Anterior cingulate cortex (tissue), 58 donors: ENCODE results near the gene EPS8L1.

Experiments used
- DNase-seq, 58 donors: peaks; one replicate each; lab custom pipeline; 2025; lab: John Stamatoyannopoulos, UW

Gene EPS8L1

DNA sequence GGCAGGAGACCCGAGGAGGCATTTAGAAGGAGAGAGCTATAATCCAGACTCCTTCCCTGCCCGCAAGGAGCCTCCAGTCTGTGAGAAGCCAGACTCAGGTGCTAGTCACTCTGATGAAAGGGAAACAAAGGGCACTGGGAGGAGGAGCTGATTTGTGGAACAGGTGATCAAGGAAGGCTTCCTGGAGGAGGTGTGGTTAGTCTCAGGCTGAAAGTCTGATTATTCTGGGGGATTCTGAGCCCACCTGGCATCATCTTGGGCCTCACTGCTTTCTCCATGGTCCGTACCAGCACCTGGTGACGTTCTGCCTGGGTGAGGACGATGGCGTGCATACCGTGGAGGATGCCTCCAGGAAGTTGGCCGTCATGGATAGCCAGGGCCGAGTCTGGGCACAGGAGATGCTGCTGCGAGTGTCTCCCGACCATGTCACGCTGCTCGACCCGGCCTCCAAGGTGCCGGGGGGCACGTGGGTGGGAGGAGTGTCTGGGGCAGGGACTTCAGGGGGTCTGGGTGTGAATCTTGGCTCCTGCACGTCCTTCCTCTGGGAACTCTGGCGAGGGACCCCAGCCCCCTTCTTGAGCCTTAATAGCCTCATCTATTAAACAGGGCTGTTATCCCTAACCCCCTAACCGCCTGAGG is 3.9 kb downstream of the EPS8L1 start:
- DNase-seq, result no peak

DNA sequence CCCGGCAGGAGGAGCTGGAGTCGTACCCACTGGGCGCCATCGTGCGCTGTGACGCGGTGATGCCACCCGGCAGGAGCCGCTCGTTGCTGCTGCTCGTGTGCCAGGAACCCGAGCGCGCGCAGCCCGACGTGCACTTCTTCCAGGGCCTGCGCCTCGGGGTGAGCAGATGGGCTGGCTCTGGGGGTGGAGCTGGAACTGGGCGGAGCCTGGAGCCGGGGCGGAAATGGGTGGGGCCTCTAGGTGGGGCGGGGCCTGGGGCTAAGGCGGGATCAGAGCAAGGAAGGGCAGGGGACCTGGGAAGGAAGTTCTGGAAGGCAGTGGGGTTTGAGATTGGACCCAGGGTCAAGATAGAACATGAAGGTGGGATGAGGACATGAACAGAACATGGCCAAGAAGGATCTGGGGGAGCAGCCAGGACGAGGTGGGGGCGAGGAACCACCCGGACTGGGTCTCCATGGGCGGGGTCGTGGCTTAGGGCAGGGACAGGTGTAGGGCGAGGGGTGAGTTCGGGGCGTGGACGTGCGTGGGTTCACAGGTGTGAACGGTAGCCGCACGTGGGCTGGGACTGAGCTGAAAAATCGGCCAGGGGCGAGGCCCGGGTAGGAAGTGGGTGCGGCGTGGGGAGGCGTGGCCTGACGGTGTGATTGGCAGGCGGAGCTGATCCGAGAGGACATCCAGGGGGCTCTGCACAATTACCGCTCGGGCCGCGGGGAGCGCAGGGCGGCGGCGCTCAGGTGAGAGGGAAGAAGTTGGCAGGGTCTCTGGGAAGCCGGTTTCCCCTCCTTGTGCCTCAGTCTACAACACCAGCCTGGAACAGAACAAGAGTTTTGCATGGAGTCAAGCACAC is 4.7 kb downstream of the EPS8L1 start:
- DNase-seq, result peak in 10 of 58 donors; percentile 4 to 50 (median 17)

- DNase-seq, result peak in 8 of 58 donors; percentile 1 to 23 (median 10)
These were observed 5.5 kb downstream of the EPS8L1 start for GRCh38 chr19:55080968-55081769.

DNA sequence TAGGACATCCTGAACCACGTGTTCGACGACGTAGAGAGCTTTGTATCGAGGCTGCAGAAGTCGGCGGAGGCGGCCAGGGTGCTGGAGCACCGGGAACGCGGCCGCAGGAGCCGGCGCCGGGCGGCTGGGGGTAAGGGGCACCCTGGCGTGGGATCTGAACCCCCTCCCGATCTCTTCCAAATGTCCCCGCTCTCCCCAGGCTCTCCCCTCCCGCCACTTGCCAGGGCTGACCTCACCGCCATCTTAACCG is 6.0 kb downstream of the EPS8L1 start:
- DNase-seq, result no peak

DNA sequence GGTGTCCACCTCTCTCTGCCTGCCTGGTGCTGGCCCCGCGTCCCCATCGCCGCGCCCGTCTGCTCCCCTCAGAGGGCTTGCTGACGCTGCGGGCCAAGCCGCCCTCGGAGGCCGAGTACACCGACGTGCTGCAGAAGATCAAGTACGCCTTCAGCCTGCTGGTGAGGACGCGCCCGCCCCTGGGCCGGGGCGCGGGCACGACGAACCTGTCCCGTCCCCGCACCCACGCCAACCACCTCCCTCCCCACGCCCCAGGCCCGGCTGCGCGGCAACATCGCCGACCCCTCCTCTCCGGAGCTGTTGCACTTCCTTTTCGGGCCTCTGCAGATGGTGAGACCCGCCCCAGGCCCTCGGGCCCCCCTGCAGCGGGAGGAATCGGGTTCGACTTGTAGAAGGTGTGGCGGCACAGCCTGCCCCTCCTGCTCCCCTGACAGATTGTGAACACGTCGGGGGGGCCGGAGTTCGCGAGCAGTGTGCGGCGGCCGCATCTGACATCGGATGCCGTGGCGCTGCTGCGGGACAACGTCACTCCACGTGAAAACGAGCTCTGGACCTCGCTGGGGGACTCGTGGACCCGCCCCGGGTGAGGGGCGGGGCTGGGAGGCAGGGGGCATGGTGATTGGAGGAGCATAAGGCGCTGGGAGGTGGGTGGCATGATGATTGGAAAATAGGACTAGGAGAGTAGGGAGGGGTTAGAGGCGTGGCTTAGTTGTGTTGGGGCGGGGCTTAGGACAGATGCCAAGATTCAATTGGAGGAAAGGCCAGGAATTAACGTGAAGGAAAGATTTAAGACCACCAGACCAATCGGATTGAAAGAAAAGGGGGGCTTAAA is 6.6 kb downstream of the EPS8L1 start:
- no peak for DNase-seq

GRCh38 chr19:55083004-55083850 is 7.6 kb downstream of the EPS8L1 start:
- DNase-seq, result no peak

- no peak for DNase-seq
These were observed 8.7 kb downstream of the EPS8L1 start for GRCh38 chr19:55084416-55084815.

GRCh38 chr19:55085923-55086715 is 10.4 kb downstream of the EPS8L1 start:
- DNase-seq, result no peak

DNA sequence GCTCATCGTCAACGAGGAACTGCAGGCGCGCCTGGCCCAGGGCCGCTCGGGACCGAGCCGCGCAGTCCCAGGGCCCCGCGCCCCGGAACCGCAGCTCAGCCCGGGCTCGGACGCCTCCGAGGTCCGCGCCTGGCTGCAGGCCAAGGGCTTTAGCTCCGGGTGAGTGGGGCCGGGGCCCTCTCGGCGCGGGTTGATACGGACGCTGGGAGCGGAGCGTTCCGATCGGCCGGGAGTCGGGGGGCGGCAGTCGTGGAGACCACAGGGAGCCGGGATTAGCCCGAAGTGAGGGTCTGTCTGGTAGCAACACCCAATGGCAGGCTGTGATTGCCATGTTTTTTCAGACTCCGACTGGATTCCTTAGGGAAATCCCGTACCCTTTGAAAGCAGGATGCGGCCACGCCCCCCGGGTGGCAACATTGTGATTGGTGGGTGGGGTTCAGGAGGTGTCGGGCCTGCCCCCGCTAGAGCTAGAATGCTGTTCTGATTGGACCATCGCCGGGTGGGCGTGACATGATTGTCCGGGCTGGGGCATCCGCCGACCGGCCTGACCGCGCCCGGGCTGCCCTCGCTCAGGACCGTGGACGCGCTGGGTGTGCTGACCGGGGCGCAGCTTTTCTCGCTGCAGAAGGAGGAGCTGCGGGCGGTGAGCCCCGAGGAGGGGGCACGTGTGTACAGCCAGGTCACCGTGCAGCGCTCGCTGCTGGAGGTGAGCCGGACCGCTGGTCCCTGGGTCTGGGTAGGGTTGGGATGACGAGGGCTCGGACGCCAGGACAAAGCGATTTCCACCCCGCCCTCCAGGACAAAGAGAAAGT is 11.3 kb downstream of the EPS8L1 start:
- peak in 55 of 58 donors; percentile 11 to 89 (median 63) for DNase-seq

- no peak for DNase-seq
These were observed 11.9 kb downstream of the EPS8L1 start for GRCh38 chr19:55087542-55087901.

GRCh38 chr19:55088021-55088451 is 12.4 kb downstream of the EPS8L1 start:
- no peak for DNase-seq

DNA sequence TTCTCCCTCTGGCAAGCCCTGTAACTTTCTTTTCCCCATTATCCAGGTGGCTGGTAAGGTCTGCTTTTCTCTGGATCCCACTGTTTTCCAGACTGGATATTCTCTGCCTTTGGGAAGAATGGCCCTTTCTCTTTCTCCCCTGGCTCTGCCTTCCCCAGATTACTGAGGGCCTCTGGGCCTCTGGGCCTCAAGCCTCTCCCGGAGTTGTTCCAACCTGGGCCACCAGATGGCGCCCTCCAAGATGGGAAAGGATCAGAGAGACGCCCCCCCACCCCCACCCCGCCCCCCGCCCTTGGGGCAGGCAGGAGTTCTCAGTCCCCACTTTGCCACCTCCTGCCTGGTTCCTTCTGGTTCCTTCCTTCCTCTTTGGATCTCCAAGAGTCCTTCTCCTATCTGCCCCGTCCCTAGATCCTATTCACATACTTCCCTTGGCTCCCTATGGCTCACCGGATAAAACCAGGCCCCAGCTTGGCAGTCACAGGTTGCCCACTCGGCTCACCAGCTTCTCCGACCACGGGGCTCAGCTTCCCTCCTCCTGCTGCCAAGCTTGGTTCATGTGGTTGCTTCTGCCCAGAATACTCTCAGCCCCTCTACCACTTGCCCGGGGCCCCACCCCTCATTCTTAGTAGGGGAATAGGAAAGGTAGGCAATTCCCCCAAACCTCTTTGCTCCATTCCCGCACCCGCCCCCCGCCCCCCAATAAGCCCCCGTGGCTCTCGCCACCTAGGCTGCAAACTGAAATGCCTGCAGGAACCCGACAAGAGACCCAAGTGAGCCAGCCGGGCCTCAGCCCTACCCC is 13.1 kb downstream of the EPS8L1 start:
- peak in 47 of 58 donors; percentile 6 to 79 (median 23) for DNase-seq

DNA sequence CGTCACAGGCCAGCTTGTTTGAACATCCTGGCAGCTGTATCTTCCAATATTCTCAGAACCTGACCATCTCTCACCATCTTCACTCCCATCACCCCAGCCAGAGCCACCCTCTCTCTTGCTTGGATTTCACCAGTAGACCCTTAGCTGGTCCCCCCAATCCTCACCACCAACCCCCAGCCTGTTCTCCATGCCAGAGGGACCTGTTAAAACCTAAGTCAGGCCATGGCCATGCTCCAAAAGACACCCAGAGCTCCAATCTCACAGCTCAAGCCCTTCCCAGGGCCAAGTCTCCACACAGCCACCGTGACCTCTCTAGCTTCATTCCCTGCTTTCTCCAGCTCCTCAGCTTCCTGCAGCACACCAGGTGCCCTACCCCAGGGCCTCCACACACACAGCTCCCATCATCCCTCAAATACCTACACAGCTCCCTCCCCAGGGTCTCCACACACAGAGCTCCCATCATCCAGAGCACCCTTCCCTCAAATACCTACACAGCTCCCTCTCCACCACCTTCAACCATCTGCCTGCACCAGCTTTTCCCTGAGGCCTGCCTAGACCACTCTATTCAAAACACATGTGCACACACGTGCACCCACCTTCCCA is 13.8 kb downstream of the EPS8L1 start:
- no peak for DNase-seq

DNA sequence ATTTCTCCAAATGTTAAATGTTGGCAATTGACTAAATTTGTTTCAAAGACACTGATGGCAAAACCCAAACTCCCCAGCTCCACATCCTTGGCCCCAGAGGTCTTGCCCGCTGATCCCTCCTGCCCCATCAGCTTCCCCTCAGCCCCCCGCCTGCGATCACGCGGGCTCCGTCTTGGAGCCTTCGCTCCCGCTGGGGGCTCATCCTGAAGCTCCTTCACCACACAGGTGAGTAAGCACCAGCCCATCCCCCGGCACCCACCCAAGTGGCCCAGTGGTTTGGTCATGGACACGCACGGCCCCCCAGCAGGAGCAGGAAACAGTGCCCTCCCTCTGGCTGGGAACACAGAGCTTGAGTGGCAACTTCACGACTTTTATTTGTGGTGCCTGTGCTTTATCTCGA is 14.9 kb downstream of the EPS8L1 start:
- DNase-seq, result no peak

DNA sequence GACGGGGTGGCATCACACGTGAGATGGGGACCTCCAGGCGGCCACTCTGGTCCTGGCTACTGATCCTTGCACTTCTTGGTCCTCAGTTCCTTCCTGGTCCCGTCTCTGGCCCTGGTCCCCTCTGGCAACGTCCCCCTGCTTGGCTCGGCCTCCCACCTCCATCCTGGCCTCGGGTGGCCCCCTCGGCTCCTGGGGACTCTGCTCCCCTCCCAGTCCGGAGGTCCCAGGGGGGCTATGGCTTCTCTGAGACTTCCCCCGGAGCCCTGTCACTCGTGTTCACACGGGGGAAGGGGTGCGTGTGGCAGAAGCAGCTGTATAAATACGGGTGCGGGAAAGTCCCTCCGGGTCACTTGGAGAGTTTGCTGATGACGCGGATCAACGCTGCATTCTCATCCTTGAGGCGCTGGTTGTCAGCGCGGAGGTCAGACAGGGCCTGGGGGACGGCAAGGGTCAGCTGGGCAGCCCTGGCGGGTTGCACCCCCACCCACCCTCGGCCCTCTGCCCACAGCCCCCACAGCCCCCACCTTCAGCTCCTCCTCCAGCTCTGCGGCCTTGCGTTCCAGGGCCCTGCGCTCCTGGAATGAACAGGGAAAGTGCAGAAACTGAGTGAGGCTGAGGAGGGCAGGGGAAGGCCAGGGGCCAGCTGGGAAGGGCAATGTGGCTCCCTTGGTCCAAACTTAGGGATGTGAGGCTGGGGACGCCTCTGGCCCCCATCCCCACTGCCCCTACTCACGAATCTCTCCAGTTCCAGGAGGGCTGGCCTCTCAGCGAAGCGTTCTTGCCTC is 15.6 kb downstream of the EPS8L1 start:
- DNase-seq, result no peak

DNA sequence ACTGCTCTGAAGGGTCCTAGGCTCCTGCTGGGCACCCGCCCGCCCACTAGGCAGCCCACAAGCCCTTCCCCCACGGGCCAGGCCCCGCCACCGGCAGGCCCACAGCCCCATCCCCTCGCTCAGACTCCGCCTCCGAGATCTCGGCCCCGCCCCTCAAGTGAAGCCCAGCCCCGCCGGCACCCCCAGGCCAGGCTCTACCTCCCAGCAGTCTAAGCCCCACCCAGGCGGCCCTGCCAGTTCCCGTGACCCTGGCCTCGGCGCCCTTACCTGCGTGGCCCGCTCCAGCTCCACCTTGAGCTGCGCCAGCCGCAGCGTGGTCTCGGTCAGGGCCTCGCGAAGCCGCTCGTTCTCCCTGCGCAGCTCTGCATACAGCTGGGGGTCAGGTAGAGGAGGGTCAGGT is 16.3 kb downstream of the EPS8L1 start:
- no peak for DNase-seq
